Liver (tissue), 9 donors: Measurements from ENCODE around the gene SPEN. TPM values are rescaled to one million over a fixed set of nuclear protein-coding genes. Genes with fewer than 3 reads are reported as not detected.

Experiments
- DNase-seq: peaks from one replicate; pipeline ENCODE4 v3.0.0-alpha.2; 2017; ENCODE audit warnings: low spot score
- H3K27ac ChIP-seq, 2 donors: one replicate each; pipeline ENCODE4 v1.7.0; 2013; ENCODE audit warnings: inconsistent platforms in 2 of 2, low read length in 2 of 2, control low read depth in 1 of 2, low read depth in 1 of 2, mild to moderate bottlenecking in 1 of 2
- H3K27me3 ChIP-seq, 4 donors: one replicate each; pipeline versions ENCODE4 v1.6.1 to v1.7.0; 2013; ENCODE audit warnings: low read length in 3 of 4, inconsistent platforms in 1 of 4, mild to moderate bottlenecking in 1 of 4, moderate library complexity in 1 of 4; ENCODE audit not compliant: control insufficient read depth in 4 of 4, insufficient read depth in 4 of 4
- H3K36me3 ChIP-seq, 4 donors: one replicate each; pipeline versions ENCODE4 v1.6.1 to v1.7.0; 2013; ENCODE audit warnings: low read length in 3 of 4, mild to moderate bottlenecking in 3 of 4, low read depth in 1 of 4, moderate library complexity in 1 of 4; ENCODE audit not compliant: control insufficient read depth in 4 of 4, insufficient read depth in 3 of 4
- H3K4me1 ChIP-seq, 4 donors: one replicate each; pipeline versions ENCODE4 v1.6.1 to v1.7.0; 2013; ENCODE audit warnings: low read length in 3 of 4, mild to moderate bottlenecking in 3 of 4, moderate library complexity in 1 of 4; ENCODE audit not compliant: control insufficient read depth in 4 of 4, insufficient read depth in 4 of 4
- H3K4me3 ChIP-seq, 3 donors: one replicate each; pipeline versions ENCODE4 v1.6.1 to v1.7.0; 2013; ENCODE audit warnings: low read length in 3 of 3, control low read depth in 1 of 3, low read depth in 1 of 3, mild to moderate bottlenecking in 1 of 3
- H3K9ac ChIP-seq, 2 donors: one replicate each; pipeline ENCODE4 v1.7.0; 2013; ENCODE audit warnings: low read length in 2 of 2, mild to moderate bottlenecking in 2 of 2, moderate library complexity in 2 of 2, control low read depth in 1 of 2, low read depth in 1 of 2
- H3K9me3 ChIP-seq, 4 donors: one replicate each; pipeline versions ENCODE4 v1.6.1 to v1.7.0; 2013; ENCODE audit warnings: low read length in 3 of 4; ENCODE audit not compliant: control insufficient read depth in 4 of 4
- EGR1 ChIP-seq, 2 donors: IDR thresholded peaks; 2 replicates each; pipeline ENCODE4 v1.6.1; 2016 to 2018; ENCODE audit warnings: antibody characterized with exemption in 2 of 2, low read depth in 2 of 2
- FOXA1 ChIP-seq: IDR thresholded peaks from 2 replicates; pipeline ENCODE4 v1.6.1; 2016; ENCODE audit warnings: antibody characterized with exemption
- GABPA ChIP-seq, 2 donors: IDR thresholded peaks in 1 of 2; conservative IDR thresholded peaks in 1 of 2; 2 replicates each; pipeline ENCODE4 v1.6.1; 2016; ENCODE audit warnings: antibody characterized with exemption in 2 of 2, mild to moderate bottlenecking in 1 of 2, moderate library complexity in 1 of 2
- HNF4A ChIP-seq, 2 donors: conservative IDR thresholded peaks; 2 replicates each; pipeline ENCODE4 v1.6.1; 2016; ENCODE audit warnings: antibody characterized with exemption in 2 of 2, mild to moderate bottlenecking in 2 of 2
- HNF4G ChIP-seq: IDR thresholded peaks from 2 replicates; pipeline ENCODE4 v1.6.1; 2016; ENCODE audit warnings: antibody characterized with exemption
- JUND ChIP-seq, 2 donors: IDR thresholded peaks; 2 replicates each; pipeline ENCODE4 v1.6.1; 2016; ENCODE audit warnings: antibody characterized with exemption in 2 of 2
- NR2F2 ChIP-seq: IDR thresholded peaks from 2 replicates; pipeline ENCODE4 v1.6.1; 2016; ENCODE audit warnings: antibody characterized with exemption
- RAD21 ChIP-seq, 2 donors: IDR thresholded peaks; 2 replicates each; pipeline ENCODE4 v1.6.1; 2016; ENCODE audit warnings: antibody characterized with exemption in 2 of 2, mild to moderate bottlenecking in 2 of 2
- RXRA ChIP-seq, 2 donors: IDR thresholded peaks; 2 replicates each; pipeline ENCODE4 v1.6.1; 2017 to 2018; ENCODE audit warnings: antibody characterized with exemption in 2 of 2, mild to moderate bottlenecking in 1 of 2
- YY1 ChIP-seq: IDR thresholded peaks from 2 replicates; pipeline ENCODE4 v1.6.1; 2016; ENCODE audit warnings: antibody characterized with exemption, mild to moderate bottlenecking
- WGBS: extraction: QIAGEN DNeasy Blood & Tissue Kit; methylation state at CpG from one replicate; pipeline ENCODE4 v1.1.7; 2013; 5-methylcytosine and 5-hydroxymethylcytosine counted together
- polyA plus RNA-seq, 2 donors: library from polyadenylated mRNA; stranded (reverse) in 1 of 2; unstranded in 1 of 2; fragments of 200-250 nt in 1 of 2; fragments of >200 nt in 1 of 2; fragmentation: Nextera tagmentation in 1 of 2; extraction: Ambion mirVana in 1 of 2; gene quantifications; one replicate each; pipeline versions ENCODE4 v1.2.1 to v1.2.3, GENCODE V29; 2013 to 2015
- total RNA-seq, 2 donors: library from RNA; depleted of rRNA; stranded (reverse); fragments of >200 nt; gene quantifications; one replicate each; pipeline ENCODE4 v1.2.3, GENCODE V29; 2014
- TF ChIP-seq, protein P1 (sequence below): IDR thresholded peaks from 2 replicates; pipeline ENCODE4 v1.6.1; 2016; ENCODE audit warnings: antibody characterized with exemption, mild to moderate bottlenecking
- TF ChIP-seq, protein P2 (sequence below): fragments of 150-350 bp; IDR thresholded peaks from 2 replicates; pipeline ENCODE4 v1.5.1; 2017; ENCODE audit warnings: improper control_type of control experiment, low read depth, low read length; ENCODE audit not compliant: missing input control
- donor health status: healthy.
- donor health status: healthy.
- donor health status: healthy.
- donor health status: healthy.
- donor health status: healthy.

SPEN gene
- total and polyA plus RNA-seq, 4 donors = 7.4 to 29.4 (median 15.2) TPM

DNA sequence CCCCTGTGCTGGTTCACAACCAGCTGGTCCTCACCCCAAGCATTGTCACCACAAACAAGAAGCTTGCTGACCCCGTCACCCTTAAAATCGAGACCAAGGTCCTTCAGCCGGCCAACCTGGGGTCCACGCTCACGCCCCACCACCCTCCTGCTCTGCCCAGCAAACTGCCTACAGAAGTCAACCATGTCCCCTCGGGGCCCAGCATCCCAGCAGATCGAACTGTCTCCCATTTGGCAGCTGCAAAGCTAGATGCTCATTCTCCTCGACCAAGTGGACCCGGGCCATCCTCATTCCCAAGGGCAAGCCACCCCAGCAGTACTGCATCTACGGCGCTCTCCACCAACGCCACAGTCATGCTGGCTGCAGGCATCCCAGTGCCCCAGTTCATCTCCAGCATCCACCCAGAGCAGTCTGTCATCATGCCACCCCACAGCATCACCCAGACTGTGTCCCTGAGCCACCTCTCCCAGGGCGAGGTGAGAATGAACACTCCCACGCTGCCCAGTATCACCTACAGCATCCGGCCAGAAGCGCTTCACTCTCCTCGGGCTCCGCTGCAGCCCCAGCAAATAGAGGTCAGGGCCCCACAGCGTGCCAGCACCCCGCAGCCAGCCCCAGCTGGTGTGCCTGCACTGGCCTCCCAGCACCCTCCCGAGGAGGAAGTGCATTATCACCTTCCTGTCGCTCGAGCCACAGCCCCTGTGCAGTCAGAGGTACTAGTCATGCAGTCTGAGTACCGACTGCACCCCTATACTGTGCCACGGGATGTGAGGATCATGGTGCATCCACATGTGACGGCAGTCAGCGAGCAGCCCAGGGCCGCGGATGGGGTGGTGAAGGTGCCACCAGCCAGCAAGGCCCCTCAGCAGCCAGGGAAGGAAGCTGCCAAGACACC, 87.8 kb downstream of the SPEN start:
- WGBS = 94% methylated on average over 29 of the region's 29 CpGs
- Histone ChIP-seq H3K36me3 (peaks cover 24 to 82% (median 50%) of the 10 kb centered on the region in 4 donors), H3K4me3 (no peak overlapping the region), H3K9ac (no peak overlapping the region), H3K9me3 (no peaks in the 10 kb centered on the region), H3K27me3 (no peaks in the 10 kb centered on the region), H3K4me1 (peaks cover 0 to 17% (median 6%) of the 10 kb centered on the region in 4 donors), H3K27ac (no peak overlapping the region)
- TF ChIP-seq JUND (IDR thresholded peaks at IDR 0.05) (no peak), RAD21 (IDR thresholded peaks at IDR 0.05) (no peak), FOXA1 (no peak), HNF4A (conservative IDR thresholded peaks at IDR 0.05) (no peak), HNF4G (no peak), GABPA (IDR thresholded peaks at IDR 0.05 in 1 of 2, conservative IDR thresholded peaks at IDR 0.05 in 1 of 2) (no peak), NR2F2 (no peak)
- TF ChIP-seq, protein P1, sequence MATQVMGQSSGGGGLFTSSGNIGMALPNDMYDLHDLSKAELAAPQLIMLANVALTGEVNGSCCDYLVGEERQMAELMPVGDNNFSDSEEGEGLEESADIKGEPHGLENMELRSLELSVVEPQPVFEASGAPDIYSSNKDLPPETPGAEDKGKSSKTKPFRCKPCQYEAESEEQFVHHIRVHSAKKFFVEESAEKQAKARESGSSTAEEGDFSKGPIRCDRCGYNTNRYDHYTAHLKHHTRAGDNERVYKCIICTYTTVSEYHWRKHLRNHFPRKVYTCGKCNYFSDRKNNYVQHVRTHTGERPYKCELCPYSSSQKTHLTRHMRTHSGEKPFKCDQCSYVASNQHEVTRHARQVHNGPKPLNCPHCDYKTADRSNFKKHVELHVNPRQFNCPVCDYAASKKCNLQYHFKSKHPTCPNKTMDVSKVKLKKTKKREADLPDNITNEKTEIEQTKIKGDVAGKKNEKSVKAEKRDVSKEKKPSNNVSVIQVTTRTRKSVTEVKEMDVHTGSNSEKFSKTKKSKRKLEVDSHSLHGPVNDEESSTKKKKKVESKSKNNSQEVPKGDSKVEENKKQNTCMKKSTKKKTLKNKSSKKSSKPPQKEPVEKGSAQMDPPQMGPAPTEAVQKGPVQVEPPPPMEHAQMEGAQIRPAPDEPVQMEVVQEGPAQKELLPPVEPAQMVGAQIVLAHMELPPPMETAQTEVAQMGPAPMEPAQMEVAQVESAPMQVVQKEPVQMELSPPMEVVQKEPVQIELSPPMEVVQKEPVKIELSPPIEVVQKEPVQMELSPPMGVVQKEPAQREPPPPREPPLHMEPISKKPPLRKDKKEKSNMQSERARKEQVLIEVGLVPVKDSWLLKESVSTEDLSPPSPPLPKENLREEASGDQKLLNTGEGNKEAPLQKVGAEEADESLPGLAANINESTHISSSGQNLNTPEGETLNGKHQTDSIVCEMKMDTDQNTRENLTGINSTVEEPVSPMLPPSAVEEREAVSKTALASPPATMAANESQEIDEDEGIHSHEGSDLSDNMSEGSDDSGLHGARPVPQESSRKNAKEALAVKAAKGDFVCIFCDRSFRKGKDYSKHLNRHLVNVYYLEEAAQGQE = no peak
- no peak for DNase-seq

DNA sequence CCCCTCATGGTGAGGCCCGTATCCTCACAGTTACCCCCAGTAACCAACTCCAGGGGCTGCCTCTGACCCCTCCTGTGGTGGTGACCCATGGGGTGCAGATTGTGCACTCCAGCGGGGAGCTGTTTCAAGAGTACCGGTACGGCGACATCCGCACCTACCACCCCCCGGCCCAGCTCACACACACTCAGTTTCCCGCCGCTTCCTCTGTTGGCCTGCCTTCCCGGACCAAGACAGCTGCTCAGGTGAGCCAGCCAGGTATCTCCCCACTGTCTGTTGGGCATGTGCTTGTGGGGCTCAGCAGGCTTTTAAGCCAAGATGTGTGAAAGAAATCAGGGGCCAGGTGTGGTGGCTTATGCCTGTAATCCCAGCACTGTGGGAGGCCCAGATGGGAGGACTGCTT, 88.5 kb downstream of the SPEN start:
- no peak overlapping the region for H3K9ac ChIP-seq
- no peak for DNase-seq
- TF ChIP-seq RXRA (IDR thresholded peaks at IDR 0.05) = no peak
- TF ChIP-seq FOXA1 = no peak
- TF ChIP-seq, protein P1 = no peak
- TF ChIP-seq YY1 = no peak
- TF ChIP-seq, protein P2, sequence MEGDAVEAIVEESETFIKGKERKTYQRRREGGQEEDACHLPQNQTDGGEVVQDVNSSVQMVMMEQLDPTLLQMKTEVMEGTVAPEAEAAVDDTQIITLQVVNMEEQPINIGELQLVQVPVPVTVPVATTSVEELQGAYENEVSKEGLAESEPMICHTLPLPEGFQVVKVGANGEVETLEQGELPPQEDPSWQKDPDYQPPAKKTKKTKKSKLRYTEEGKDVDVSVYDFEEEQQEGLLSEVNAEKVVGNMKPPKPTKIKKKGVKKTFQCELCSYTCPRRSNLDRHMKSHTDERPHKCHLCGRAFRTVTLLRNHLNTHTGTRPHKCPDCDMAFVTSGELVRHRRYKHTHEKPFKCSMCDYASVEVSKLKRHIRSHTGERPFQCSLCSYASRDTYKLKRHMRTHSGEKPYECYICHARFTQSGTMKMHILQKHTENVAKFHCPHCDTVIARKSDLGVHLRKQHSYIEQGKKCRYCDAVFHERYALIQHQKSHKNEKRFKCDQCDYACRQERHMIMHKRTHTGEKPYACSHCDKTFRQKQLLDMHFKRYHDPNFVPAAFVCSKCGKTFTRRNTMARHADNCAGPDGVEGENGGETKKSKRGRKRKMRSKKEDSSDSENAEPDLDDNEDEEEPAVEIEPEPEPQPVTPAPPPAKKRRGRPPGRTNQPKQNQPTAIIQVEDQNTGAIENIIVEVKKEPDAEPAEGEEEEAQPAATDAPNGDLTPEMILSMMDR = no peak
- TF ChIP-seq EGR1 (IDR thresholded peaks at IDR 0.05; ENCODE audit: low read depth in 2 of 2) = no peak
- no peaks in the 10 kb centered on the region for H3K27me3 ChIP-seq
- H3K27ac ChIP-seq = no peak overlapping the region
- H3K4me3 ChIP-seq = no peak overlapping the region
- peaks cover 26 to 82% (median 51%) of the 10 kb centered on the region in 4 donors for H3K36me3 ChIP-seq
- 97% methylated on average over 10 of the region's 10 CpGs for WGBS
- no peaks in the 10 kb centered on the region for H3K9me3 ChIP-seq
- peaks cover 0 to 17% (median 6%) of the 10 kb centered on the region in 4 donors for H3K4me1 ChIP-seq
